ENCODE data around the gene SKAP2. TPM values are rescaled to one million over a fixed set of nuclear protein-coding genes. Genes with fewer than 3 reads are reported as not detected.

The SKAP2 gene, protein sequence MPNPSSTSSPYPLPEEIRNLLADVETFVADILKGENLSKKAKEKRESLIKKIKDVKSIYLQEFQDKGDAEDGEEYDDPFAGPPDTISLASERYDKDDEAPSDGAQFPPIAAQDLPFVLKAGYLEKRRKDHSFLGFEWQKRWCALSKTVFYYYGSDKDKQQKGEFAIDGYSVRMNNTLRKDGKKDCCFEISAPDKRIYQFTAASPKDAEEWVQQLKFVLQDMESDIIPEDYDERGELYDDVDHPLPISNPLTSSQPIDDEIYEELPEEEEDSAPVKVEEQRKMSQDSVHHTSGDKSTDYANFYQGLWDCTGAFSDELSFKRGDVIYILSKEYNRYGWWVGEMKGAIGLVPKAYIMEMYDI
- total RNA-seq: 6.7 and 12.0 TPM in 2 replicates

DNA sequence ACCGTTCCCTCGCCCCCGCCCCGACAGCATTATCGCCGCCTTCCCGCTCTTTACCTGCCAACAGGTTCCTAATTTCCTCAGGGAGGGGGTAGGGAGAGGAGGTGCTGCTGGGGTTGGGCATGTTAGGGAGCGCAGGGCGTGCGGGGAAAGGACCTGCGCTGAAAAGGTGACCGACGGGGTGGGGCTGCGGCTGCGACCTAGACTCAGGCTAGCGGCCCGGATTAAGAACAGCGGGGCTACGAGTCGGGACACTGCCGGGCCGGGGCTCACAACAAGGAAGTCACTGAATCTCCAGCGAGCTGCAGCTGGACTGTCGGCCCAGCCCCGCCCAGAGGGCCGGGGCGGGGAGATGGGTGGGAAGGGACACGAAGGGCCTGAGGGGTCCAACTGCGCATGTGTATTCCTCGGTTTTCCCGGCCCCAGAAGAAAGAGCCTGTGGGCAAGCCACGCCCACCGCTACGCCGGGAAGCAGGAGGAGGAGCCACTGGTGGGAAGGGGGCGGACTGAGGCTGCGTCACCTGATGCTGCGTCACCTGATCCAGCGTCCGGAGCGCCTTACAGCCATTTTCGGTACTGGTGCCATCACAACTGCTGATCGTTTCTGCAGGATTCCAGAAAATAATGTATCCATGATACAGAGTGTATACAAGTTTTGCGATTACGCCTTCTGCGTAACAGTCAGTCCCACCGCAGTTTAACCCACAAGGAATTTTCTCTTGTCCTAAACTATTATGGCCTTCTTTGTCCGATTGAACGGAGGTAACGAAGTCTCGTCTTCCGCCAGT is at the start of gene SKAP2:
TSS of gene SKAP2 (minus strand) at position 282 of the 785 bp plus-strand sequence. CDS start at position 121, 161 bp downstream.

Other genes starting within 250 kb of the SKAP2 start
- not detected in 2 replicates for gene HOXA1, start 231.4 kb upstream of the SKAP2 start, total RNA-seq
- gene HOXA2, start 238.1 kb upstream of the SKAP2 start, total RNA-seq: not detected in 2 replicates